Measurements from ENCODE around the gene SAMMSON.

SAMMSON gene

GRCh38 chr3:70095260-70095659 is 95.7 kb downstream of the SAMMSON start:
- no peak for DNase-seq

- DNase-seq = no peak
Observed at GRCh38 chr3:70096376-70097066, 97.0 kb downstream of the SAMMSON start.

GRCh38 chr3:70097084-70097483 is 97.6 kb downstream of the SAMMSON start:
- DNase-seq = no peak

GRCh38 chr3:70108072-70108471 is 108.5 kb downstream of the SAMMSON start:
- DNase-seq = no peak

GRCh38 chr3:70108546-70108945 is 109.0 kb downstream of the SAMMSON start:
- DNase-seq = no peak

- no peak for DNase-seq
Observed at GRCh38 chr3:70110066-70110465, 110.5 kb downstream of the SAMMSON start.

GRCh38 chr3:70111411-70111810 is 111.9 kb downstream of the SAMMSON start:
- no peak for DNase-seq

- DNase-seq = no peak
Observed at GRCh38 chr3:70112751-70113150, 113.2 kb downstream of the SAMMSON start.

GRCh38 chr3:70114431-70114830 is 114.9 kb downstream of the SAMMSON start:
- no peak for DNase-seq

GRCh38 chr3:70119879-70120278 is 120.3 kb downstream of the SAMMSON start:
- no peak for DNase-seq
